GM23338 (cell line): ENCODE data around the gene KCNAB1. TPM values are rescaled to one million over a fixed set of nuclear protein-coding genes. Genes with fewer than 3 reads are reported as not detected.
"Not testable (repeated sequence)": the region's sequence is repeated elsewhere in the genome, so short reads cannot be mapped to it uniquely, and the experiment has no call there.

Experiments
- ATAC-seq: fragments of 200-7000 bp; cut with Tn5 transposase; 3 replicates; pipeline ENCODE4 v1.9.1; 2020
- DNase-seq: peaks from one replicate; pipeline ENCODE4 v3.0.0-alpha.2; 2015; ENCODE audit warnings: low spot score
- H2AFZ ChIP-seq: fragments of 200-600 bp; sonication (generic); 2 replicates; pipeline ENCODE4 v1.8.0; 2016; ENCODE audit warnings: antibody characterized with exemption, mild to moderate bottlenecking, moderate library complexity
- H3F3A ChIP-seq: fragments of 200-600 bp; sonication (generic); replicated peaks from 2 replicates; pipeline ENCODE4 v1.8.0; 2017; ENCODE audit warnings: antibody characterized with exemption, mixed run types, low read depth
- H3K27ac ChIP-seq: fragments of 200-600 bp; sonication (generic); 2 replicates; pipeline ENCODE4 v1.6.1; 2016; ENCODE audit warnings: low read depth
- H3K27me3 ChIP-seq: fragments of 200-600 bp; sonication (generic); 2 replicates; pipeline ENCODE4 v1.8.0; 2016; ENCODE audit warnings: mild to moderate bottlenecking, mixed run types, moderate library complexity; ENCODE audit not compliant: insufficient read depth
- H3K36me3 ChIP-seq: fragments of 200-600 bp; sonication (generic); 2 replicates; pipeline ENCODE4 v1.8.0; 2016; ENCODE audit warnings: mild to moderate bottlenecking; ENCODE audit not compliant: insufficient read depth
- H3K4me1 ChIP-seq: fragments of 200-600 bp; sonication (generic); 2 replicates; pipeline ENCODE4 v1.8.0; 2016; ENCODE audit warnings: mild to moderate bottlenecking, moderate library complexity; ENCODE audit not compliant: insufficient read depth
- H3K4me2 ChIP-seq: fragments of 200-600 bp; sonication (generic); 2 replicates; pipeline ENCODE4 v1.7.1; 2017; ENCODE audit warnings: mixed run types
- H3K4me3 ChIP-seq: fragments of 200-600 bp; sonication (generic); 2 replicates; pipeline ENCODE4 v1.6.1; 2016; ENCODE audit warnings: mixed run types
- H3K79me2 ChIP-seq: fragments of 200-600 bp; sonication (generic); replicated peaks from 2 replicates; pipeline ENCODE4 v1.8.0; 2017; ENCODE audit warnings: mild to moderate bottlenecking; ENCODE audit not compliant: insufficient read depth
- H3K9me2 ChIP-seq: fragments of 200-600 bp; sonication (generic); 2 replicates; pipeline ENCODE4 v1.8.0; 2017; ENCODE audit not compliant: insufficient read depth
- H4K20me1 ChIP-seq: fragments of 200-600 bp; sonication (generic); replicated peaks from 2 replicates; pipeline ENCODE4 v1.8.0; 2017; ENCODE audit warnings: mild to moderate bottlenecking; ENCODE audit not compliant: insufficient read depth
- H3K27ac Mint-ChIP-seq: 2 replicates; pipeline ENCODE4 v1.8.0; 2020; ENCODE audit warnings: inconsistent platforms, mild to moderate bottlenecking, moderate library complexity, mixed read lengths
- H3K27me3 Mint-ChIP-seq: 3 replicates; pipeline ENCODE4 v1.8.0; 2022; ENCODE audit warnings: low read depth, mild to moderate bottlenecking, moderate library complexity, mixed read lengths, inconsistent platforms; ENCODE audit not compliant: insufficient read depth, poor library complexity
- H3K36me3 Mint-ChIP-seq: 3 replicates; pipeline ENCODE4 v1.8.0; 2021; ENCODE audit warnings: low read depth, mild to moderate bottlenecking, inconsistent platforms, moderate library complexity, mixed read lengths
- H3K4me1 Mint-ChIP-seq: 3 replicates; pipeline ENCODE4 v1.8.0; 2020; ENCODE audit warnings: mild to moderate bottlenecking, inconsistent platforms, mixed read lengths
- H3K4me3 Mint-ChIP-seq: 3 replicates; pipeline ENCODE4 v1.8.0; 2021; ENCODE audit warnings: moderate library complexity, mild to moderate bottlenecking, inconsistent platforms, mixed read lengths
- H3K9me3 Mint-ChIP-seq: 3 replicates; pipeline ENCODE4 v1.8.0; 2020; ENCODE audit warnings: moderate library complexity, mild to moderate bottlenecking, inconsistent platforms, mixed read lengths
- CREB1 ChIP-seq: fragments of 250-450 bp; sonication (Bioruptor Pico); IDR thresholded peaks from 2 replicates; pipeline ENCODE4 v1.5.0; 2020; ENCODE audit warnings: low read depth, mild to moderate bottlenecking, moderate library complexity
- EZH2 ChIP-seq: fragments of 200-600 bp; sonication (generic); IDR thresholded peaks from one replicate; pipeline ENCODE4 v1.8.0; 2017; ENCODE audit warnings: antibody characterized with exemption, mild to moderate bottlenecking, low read depth; ENCODE audit not compliant: unreplicated experiment
- EZH2phosphoT487 ChIP-seq: fragments of 200-600 bp; sonication (generic); IDR thresholded peaks from one replicate; pipeline ENCODE4 v1.8.1; 2018; ENCODE audit warnings: antibody characterized with exemption; ENCODE audit not compliant: unreplicated experiment
- JUNB ChIP-seq: IDR thresholded peaks from one replicate; pipeline ENCODE4 v1.6.1; 2016; ENCODE audit warnings: antibody characterized with exemption; ENCODE audit not compliant: unreplicated experiment
- POLR2AphosphoS5 ChIP-seq: IDR thresholded peaks from 2 replicates; pipeline ENCODE4 v1.6.1; 2016; ENCODE audit warnings: antibody characterized with exemption, low read depth
- REST ChIP-seq: IDR thresholded peaks from one replicate; pipeline ENCODE4 v1.6.1; 2018; ENCODE audit warnings: antibody characterized with exemption; ENCODE audit not compliant: unreplicated experiment
- STAT1 ChIP-seq: IDR thresholded peaks from one replicate; pipeline ENCODE4 v1.6.1; 2016; ENCODE audit warnings: antibody characterized with exemption; ENCODE audit not compliant: unreplicated experiment
- polyA plus RNA-seq: library from polyadenylated mRNA; unstranded; fragments of >200 nt; fragmentation: Nextera tagmentation; extraction: Ambion mirVana; gene quantifications from 2 replicates; pipeline ENCODE4 v1.2.1, GENCODE V29; 2016
- total RNA-seq: library from RNA; depleted of rRNA; stranded (reverse); fragments of >200 nt; shearing (Covaris generic); gene quantifications from 2 replicates; pipeline ENCODE4 v1.2.3, GENCODE V29; 2014
- TF ChIP-seq, protein P1 (sequence below): fragments of 250-450 bp; sonication (Bioruptor Pico); IDR thresholded peaks from 2 replicates; pipeline ENCODE4 v1.5.0; 2020; ENCODE audit warnings: mild to moderate bottlenecking, moderate library complexity
- TF ChIP-seq, protein P2 (sequence below), 2 experiments: fragments of 200-600 bp in 1 of 2; sonication (generic) in 1 of 2; conservative IDR thresholded peaks; 2 replicates each; pipeline versions ENCODE4 v1.5.1 to v1.6.1; 2016 to 2017; ENCODE audit warnings: antibody characterized with exemption in 2 of 2, low read depth in 2 of 2, mild to moderate bottlenecking in 2 of 2, moderate library complexity in 1 of 2

Gene KCNAB1
- total and polyA plus RNA-seq, 2 experiments from 2014 or later, result 0.69 to 2.6 TPM

- no peaks in the 10 kb centered on the region; the same call in 2 of the 3 replicates for H3K9me3 Mint-ChIP-seq
- H3K4me3 Mint-ChIP-seq, result no peak overlapping the region
- peaks cover 10% of the 10 kb centered on the region for H3K4me1 ChIP-seq
- no peak overlapping the region for H3K27ac ChIP-seq
- peak overlapping the region; percentile 37; the same call in 1 of the 2 replicates for H3K27ac Mint-ChIP-seq
- ATAC-seq (no peak), DNase-seq (no peak)
- peak overlapping the region; percentile 72 for H3K4me2 ChIP-seq
- H3K27me3 ChIP-seq, result no peaks in the 10 kb centered on the region
- TF ChIP-seq CREB1 (CRISPR knock-in tag) (no peak), REST (no peak), EZH2phosphoT487 (no peak), POLR2AphosphoS5 (no peak), JUNB (no peak), EZH2 (no peak), STAT1 (no peak)
- TF ChIP-seq, protein P1, sequence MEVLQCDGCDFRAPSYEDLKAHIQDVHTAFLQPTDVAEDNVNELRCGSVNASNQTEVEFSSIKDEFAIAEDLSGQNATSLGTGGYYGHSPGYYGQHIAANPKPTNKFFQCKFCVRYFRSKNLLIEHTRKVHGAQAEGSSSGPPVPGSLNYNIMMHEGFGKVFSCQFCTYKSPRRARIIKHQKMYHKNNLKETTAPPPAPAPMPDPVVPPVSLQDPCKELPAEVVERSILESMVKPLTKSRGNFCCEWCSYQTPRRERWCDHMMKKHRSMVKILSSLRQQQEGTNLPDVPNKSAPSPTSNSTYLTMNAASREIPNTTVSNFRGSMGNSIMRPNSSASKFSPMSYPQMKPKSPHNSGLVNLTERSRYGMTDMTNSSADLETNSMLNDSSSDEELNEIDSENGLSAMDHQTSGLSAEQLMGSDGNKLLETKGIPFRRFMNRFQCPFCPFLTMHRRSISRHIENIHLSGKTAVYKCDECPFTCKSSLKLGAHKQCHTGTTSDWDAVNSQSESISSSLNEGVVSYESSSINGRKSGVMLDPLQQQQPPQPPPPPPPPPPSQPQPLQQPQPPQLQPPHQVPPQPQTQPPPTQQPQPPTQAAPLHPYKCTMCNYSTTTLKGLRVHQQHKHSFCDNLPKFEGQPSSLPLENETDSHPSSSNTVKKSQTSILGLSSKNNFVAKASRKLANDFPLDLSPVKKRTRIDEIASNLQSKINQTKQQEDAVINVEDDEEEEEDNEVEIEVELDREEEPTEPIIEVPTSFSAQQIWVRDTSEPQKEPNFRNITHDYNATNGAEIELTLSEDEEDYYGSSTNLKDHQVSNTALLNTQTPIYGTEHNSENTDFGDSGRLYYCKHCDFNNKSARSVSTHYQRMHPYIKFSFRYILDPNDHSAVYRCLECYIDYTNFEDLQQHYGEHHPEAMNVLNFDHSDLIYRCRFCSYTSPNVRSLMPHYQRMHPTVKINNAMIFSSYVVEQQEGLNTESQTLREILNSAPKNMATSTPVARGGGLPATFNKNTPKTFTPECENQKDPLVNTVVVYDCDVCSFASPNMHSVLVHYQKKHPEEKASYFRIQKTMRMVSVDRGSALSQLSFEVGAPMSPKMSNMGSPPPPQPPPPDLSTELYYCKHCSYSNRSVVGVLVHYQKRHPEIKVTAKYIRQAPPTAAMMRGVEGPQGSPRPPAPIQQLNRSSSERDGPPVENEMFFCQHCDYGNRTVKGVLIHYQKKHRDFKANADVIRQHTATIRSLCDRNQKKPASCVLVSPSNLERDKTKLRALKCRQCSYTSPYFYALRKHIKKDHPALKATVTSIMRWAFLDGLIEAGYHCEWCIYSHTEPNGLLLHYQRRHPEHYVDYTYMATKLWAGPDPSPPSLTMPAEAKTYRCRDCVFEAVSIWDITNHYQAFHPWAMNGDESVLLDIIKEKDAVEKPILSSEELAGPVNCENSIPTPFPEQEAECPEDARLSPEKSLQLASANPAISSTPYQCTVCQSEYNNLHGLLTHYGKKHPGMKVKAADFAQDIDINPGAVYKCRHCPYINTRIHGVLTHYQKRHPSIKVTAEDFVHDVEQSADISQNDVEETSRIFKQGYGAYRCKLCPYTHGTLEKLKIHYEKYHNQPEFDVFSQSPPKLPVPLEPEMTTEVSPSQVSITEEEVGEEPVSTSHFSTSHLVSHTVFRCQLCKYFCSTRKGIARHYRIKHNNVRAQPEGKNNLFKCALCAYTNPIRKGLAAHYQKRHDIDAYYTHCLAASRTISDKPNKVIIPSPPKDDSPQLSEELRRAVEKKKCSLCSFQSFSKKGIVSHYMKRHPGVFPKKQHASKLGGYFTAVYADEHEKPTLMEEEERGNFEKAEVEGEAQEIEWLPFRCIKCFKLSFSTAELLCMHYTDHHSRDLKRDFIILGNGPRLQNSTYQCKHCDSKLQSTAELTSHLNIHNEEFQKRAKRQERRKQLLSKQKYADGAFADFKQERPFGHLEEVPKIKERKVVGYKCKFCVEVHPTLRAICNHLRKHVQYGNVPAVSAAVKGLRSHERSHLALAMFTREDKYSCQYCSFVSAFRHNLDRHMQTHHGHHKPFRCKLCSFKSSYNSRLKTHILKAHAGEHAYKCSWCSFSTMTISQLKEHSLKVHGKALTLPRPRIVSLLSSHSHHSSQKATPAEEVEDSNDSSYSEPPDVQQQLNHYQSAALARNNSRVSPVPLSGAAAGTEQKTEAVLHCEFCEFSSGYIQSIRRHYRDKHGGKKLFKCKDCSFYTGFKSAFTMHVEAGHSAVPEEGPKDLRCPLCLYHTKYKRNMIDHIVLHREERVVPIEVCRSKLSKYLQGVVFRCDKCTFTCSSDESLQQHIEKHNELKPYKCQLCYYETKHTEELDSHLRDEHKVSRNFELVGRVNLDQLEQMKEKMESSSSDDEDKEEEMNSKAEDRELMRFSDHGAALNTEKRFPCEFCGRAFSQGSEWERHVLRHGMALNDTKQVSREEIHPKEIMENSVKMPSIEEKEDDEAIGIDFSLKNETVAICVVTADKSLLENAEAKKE, result no peak
- TF ChIP-seq, protein P2, sequence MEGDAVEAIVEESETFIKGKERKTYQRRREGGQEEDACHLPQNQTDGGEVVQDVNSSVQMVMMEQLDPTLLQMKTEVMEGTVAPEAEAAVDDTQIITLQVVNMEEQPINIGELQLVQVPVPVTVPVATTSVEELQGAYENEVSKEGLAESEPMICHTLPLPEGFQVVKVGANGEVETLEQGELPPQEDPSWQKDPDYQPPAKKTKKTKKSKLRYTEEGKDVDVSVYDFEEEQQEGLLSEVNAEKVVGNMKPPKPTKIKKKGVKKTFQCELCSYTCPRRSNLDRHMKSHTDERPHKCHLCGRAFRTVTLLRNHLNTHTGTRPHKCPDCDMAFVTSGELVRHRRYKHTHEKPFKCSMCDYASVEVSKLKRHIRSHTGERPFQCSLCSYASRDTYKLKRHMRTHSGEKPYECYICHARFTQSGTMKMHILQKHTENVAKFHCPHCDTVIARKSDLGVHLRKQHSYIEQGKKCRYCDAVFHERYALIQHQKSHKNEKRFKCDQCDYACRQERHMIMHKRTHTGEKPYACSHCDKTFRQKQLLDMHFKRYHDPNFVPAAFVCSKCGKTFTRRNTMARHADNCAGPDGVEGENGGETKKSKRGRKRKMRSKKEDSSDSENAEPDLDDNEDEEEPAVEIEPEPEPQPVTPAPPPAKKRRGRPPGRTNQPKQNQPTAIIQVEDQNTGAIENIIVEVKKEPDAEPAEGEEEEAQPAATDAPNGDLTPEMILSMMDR (conservative IDR thresholded peaks at IDR 0.05; ENCODE audit: low read depth in 2 of 2), result no peak
- H3K36me3 Mint-ChIP-seq, result no peaks in the 10 kb centered on the region
- H3K4me1 Mint-ChIP-seq, result peaks cover 6% of the 10 kb centered on the region
- H3K9me2 ChIP-seq, result no peaks in the 10 kb centered on the region
- H4K20me1 ChIP-seq, result no peaks in the 10 kb centered on the region
- H3K4me3 ChIP-seq, result no peak overlapping the region
- H2AFZ ChIP-seq, result peak overlapping the region; percentile 12; the same call in 1 of the 2 replicates
- no peaks in the 10 kb centered on the region for H3F3A ChIP-seq
- peaks cover 2% of the 10 kb centered on the region for H3K27me3 Mint-ChIP-seq
- no peaks in the 10 kb centered on the region for H3K79me2 ChIP-seq
- H3K36me3 ChIP-seq, result no peaks in the 10 kb centered on the region
These were observed 26.0 kb upstream of the KCNAB1 start for GRCh38 chr3:156094391-156094790.

DNA sequence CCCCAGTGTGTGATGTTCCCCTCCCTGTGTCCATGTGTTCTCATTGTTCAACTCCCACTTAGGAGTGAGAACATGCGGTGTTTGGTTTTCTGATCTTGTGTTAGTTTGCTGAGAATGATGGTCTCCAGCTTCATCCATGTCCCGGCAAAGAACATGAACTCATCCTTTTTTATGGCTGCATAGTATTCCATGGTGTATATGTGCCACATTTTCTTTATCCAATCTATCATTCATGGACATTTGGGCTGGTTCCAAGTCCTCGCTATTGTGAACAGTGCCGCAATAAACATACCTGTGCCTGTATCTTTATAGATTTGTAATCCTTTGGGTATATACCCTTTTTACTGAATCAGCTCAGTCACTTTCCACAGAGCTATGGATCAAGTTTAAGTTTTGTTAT, 24.7 kb upstream of the KCNAB1 start:
- H3F3A ChIP-seq, H3K4me1 ChIP-seq, H4K20me1 ChIP-seq, H3K4me1 Mint-ChIP-seq, H3K27me3 Mint-ChIP-seq, H3K9me3 Mint-ChIP-seq, H3K27me3 ChIP-seq, H3K4me3 ChIP-seq, H3K36me3 Mint-ChIP-seq, ATAC-seq, H3K36me3 ChIP-seq, H3K4me3 Mint-ChIP-seq, H3K9me2 ChIP-seq, H3K27ac ChIP-seq, H3K27ac Mint-ChIP-seq, H2AFZ ChIP-seq, H3K79me2 ChIP-seq, H3K4me2 ChIP-seq, DNase-seq: not testable (repeated sequence)
